GM18511 (cell line): Measurements from ENCODE around the gene MAOB.

Source experiments
- ATAC-seq: cut with Tn5 transposase; IDR thresholded peaks from one replicate; pipeline ENCODE4 v1.9.1; 2021; ENCODE audit warnings: mild to moderate bottlenecking, moderate library complexity; ENCODE audit not compliant: unreplicated experiment

The MAOB gene

DNA sequence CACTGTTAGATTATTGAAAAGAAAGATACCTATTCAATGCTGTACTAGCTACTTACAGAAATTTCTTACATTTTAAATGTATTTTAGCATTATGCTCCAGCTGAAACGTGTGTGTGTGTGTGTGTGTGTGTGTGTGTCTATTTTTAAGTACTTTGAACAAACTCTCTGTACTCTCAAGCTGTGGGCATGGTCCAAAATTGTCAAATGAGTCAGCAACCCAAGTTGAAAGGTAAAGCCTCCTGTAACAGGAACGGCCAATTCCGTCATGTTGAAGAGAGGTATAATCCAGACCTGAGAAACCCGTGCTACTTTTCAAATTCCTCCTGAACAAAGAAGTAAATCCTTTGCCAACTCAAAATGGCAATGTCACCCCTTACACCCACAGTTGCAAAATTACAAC, 20.5 kb downstream of the MAOB start:
- no peak for ATAC-seq

DNA sequence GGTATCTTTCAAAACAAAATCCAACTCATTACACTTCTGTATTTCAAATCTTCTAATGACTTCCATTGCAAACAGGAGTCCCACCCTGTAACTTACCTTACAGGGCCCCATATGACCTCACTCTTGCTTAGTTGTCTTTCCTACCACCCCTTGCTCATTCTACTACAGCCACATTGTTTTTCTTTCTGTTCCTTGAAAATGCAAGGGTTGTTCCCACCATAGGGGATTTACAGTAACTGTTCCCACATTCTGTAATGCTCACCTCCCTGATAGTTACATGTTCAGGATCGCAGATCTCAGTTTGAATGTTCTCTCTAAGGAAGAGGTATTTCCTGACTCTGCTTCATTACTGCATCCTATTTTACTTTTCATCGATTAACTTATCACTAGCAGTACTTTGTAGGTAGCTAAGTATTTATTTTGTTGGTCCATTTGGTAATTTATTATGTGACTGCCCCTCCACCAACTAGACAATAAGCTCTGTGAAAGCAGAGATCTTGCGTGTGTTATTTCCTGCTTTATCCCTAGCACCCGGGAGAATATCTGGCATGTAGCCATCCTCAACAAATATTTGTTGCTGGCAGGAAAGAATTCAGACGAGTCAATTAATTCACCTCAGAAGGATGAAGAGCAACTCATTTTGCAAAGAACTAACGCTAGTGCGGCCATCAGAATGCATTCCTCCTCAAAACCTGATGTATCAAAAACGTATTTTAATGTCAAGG, 21.4 kb downstream of the MAOB start:
- ATAC-seq, result no peak

GRCh38 chrX:43853225-43853828, 28.9 kb downstream of the MAOB start:
- no peak for ATAC-seq

DNA sequence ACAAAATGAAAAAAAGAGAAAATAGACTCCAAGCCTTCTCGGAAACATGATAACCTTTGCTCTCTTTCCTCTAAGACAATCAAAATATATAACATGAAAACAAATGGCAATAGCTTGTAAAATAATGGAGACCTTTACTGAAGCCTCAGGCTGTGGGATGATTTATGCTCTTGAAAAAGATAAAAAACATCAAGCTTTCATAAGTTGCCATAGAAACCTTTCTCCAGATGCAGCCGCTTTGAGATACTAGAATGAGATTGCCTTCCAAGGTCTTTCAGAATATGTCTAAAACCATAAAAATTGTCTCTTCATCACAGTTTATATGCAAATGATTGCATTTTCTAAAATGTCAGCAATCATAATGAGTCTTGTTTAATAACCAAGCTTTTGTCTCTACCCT, 31.6 kb downstream of the MAOB start:
- no peak for ATAC-seq

GRCh38 chrX:43849173-43849572, 33.1 kb downstream of the MAOB start:
- no peak for ATAC-seq

- ATAC-seq, result no peak
These were observed 34.9 kb downstream of the MAOB start for GRCh38 chrX:43847352-43847751.

- ATAC-seq, result no peak
These were observed 35.7 kb downstream of the MAOB start for GRCh38 chrX:43846558-43846957.

DNA sequence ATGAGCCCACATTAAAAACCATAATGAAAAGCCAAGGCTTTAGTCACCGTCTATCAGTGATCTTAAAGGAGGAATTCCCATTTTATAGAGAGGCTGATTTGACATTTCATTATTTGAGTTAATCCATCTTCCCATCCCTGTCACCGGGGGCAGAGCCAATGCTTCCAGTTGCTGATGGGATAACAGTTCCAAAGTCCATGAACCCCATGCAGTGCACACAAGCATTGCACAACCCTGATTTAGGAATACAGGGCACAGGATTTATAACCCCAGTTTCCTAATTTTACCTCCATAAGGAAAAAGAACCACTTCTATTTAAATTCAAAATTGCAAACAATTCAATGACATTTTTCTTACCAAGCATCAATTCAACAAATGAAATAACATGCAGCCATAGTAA, 36.5 kb downstream of the MAOB start:
- no peak for ATAC-seq

DNA sequence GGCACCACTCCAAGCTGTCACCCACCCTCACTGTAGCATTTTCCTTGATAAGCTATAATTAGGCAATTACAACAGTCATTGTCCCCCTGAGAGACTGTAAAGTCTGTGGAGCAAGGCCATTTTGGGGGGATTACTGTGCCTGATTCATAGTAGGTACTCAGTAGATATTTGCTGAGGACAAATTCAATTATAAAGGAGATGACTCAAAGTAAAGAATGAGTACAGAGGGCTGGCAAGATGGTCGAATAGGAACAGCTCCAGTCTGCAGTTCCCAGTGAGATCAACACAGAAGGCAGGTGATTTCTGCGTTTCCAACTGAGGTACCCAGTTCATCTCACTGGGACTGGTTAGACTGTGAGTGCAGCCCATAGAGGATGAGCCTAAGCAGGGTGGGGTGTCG, 42.0 kb downstream of the MAOB start:
- ATAC-seq, result no peak

DNA sequence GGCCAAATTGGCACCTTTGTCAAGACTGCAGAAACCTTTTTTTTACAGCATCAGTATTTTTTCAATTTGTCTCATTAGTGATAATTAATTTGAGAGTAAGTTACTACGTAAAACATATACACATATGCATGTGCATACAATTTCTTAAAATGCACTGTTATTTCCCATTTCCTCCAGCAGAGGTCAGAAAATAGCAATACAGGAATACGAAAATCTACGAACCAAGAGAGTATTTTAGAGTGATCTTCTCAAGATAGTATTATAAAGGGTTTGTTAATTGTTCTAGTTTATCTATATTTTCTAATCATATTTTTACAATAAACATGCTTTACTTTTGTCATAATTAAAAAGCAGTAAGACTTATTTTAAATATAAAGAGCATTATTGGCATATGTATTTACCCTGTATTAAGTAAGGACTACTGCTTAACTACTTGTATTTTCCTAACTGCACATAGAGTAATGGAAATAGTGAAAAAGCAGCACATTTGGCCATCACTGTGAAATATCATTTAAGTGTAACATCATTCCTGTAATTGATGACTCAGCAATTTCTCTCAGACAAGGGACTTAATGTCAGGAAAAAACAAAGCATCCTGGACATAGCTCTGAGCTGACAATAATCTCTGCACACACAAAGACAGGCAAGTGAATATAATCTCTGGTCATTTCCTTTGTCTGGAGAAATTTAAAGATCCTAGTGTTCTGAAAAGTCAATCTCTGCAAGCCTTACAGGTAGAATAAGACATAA, 45.6 kb downstream of the MAOB start:
- ATAC-seq, result no peak

DNA sequence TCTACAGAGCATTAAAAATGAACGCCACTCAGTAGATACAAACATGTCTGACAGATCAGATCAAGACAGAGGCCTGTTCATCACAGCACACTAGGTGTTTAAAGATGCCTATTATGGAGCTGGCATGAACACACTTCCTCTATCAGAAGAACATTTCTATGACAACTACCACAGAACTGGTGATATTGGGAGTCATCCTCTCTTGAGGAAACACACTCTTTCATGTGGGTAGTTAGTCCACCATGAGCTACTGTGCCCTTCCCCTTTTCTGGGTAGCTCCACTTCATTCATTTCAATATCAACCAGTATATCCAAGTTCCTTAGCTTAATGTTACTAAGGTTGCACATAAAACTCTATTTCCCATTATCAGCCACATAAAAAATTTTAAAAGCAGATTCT, 46.7 kb downstream of the MAOB start:
- no peak for ATAC-seq

DNA sequence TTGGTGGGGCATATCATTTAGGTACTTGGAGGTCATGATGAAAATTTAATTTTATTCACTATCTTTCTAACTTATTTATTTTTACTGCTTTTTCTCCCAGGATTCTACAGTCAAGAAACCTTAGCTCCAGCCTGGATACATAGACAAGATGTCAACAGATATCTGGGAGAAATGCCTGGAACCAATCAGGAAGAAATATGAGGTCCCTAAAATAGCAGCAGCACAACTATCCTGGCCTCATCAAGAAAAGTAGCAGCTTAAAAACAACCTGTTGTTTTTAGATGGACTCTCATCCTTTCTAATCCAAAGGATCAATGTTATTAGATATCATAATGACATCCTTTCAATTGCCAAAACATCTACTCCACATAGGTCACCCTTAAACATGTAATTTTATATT, 54.5 kb downstream of the MAOB start:
- ATAC-seq, result no peak

GRCh38 chrX:43822014-43822413, 60.2 kb downstream of the MAOB start:
- no peak for ATAC-seq

GRCh38 chrX:43817444-43817843, 64.8 kb downstream of the MAOB start:
- no peak for ATAC-seq

DNA sequence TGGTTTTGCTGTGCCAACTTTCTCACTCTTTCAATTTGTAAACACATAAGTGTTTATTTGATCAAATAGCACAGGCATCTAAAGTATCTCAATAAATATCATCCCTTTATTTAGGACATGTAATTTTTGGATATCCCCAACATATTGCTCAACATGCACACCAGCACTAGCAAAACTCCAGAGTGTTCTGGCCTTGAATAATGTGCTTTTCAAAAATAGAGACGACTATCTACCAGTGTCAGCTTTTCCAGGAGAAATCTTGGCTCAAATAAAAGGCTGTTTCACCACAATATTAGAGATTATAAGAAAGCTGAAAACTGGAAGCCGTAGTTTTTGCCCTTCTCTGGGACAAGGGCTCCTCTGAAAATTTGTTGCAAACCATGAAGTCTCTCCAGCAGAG, 67.0 kb downstream of the MAOB start:
- no peak for ATAC-seq

DNA sequence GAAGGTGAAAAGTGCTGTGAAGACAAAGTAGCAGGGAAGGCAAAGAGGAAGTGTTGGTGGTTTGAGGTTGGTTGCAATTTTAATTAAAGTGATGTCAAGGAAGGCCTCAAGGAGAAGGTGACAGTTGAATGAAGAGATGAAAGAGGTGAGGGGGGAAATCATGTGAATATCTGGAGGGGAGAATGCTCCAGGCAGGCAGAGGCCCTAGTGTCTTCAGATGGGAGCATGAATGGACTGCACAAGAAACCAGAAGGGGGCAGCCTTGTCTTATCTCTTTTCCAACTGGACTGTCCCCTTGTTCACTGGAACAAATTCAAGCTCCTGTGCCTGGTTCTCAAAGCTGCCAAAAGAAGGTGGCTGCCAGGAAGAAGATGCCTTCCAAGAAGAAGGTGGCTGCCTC, 68.4 kb downstream of the MAOB start:
- ATAC-seq, result no peak

DNA sequence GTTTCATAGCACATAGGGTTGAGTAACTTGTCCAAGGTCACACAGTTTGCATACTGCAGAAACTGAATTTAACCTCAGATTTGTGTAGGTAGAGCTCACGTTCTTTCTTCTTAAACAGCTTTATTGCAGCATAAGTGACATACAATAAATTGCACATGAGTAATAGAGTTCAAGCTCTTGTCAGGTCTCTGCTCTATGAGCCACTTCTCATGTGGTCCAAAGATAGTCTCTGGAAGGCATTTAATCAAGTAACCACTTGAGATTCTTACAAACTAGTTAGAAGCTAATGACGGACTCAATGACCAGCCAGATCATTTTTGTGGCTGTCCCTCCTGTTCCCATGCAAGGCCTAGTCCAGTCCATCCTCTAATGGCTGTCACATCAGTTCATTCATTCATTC, 68.9 kb downstream of the MAOB start:
- ATAC-seq, result no peak

DNA sequence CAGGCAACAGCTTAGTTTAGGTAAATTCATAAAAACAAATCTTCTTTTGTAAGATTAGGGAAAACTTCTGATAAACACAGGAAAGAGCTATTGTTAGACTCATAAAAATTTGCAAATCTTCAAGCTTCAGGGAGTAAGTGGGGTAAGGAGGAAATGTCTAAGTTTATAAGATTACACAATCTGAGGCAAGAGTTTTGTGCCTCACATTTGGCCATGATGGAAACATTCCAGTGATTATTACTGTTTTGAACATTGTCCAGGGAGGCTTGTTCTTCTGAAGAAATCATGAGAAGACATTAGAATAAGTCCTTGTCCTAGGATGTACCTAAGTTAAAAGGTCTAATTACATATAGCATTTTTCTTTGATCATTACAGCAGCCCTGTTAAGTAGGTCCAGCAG, 72.8 kb downstream of the MAOB start:
- ATAC-seq, result no peak

DNA sequence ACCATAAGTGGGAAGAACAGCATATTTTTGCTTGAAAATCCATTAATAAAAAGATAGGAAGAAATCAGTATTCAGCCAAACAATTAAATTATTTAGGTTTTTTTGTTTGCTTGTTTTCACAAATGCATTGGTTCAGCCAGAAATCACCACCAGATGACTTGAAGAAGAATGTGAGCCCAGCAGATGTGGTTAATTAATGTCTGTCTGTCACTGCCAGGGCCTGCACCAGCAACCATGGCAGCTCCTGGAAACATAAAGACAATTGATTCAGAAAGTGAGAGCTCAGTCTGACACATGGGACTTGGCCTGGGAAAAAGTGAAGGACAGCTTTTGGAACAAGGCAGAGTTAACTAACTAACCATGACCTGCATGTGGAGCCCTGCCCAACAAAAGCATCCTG, 74.0 kb downstream of the MAOB start:
- ATAC-seq, result no peak

DNA sequence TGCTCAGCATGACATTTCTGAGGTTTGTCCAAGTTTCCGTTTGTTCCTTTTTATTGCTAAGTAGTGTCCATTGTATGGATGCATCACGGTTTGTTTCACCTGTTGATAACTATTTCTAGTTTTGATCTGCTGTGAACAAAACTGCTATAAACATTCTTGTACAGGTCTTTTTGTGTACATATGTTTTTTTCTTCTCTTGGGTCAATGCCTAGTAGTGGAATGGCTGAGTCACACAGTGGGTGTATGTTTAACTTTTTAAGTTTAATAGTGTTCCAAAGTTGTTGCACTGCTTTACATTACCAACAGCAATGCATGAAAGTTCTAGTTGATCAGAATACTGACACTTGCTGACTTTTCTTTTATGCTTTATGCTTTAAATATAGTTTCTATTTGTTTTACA, 76.7 kb downstream of the MAOB start:
- ATAC-seq, result no peak

GRCh38 chrX:43804021-43804420, 78.2 kb downstream of the MAOB start:
- ATAC-seq, result no peak

GRCh38 chrX:43785930-43786591, 96.2 kb downstream of the MAOB start:
- ATAC-seq, result no peak
